ELR (cell line): ENCODE measurements around the gene MSANTD1.

Source experiments
- DNase-seq: peaks from one replicate; pipeline ENCODE4 v3.0.0-alpha.2; 2015; ENCODE audit warnings: low read depth

The MSANTD1 gene

GRCh38 chr4:3217266-3217665, 31.7 kb upstream of the MSANTD1 start:
- no peak for DNase-seq

- DNase-seq, result no peak
Measured at GRCh38 chr4:3217771-3218170, 31.2 kb upstream of the MSANTD1 start.

DNA sequence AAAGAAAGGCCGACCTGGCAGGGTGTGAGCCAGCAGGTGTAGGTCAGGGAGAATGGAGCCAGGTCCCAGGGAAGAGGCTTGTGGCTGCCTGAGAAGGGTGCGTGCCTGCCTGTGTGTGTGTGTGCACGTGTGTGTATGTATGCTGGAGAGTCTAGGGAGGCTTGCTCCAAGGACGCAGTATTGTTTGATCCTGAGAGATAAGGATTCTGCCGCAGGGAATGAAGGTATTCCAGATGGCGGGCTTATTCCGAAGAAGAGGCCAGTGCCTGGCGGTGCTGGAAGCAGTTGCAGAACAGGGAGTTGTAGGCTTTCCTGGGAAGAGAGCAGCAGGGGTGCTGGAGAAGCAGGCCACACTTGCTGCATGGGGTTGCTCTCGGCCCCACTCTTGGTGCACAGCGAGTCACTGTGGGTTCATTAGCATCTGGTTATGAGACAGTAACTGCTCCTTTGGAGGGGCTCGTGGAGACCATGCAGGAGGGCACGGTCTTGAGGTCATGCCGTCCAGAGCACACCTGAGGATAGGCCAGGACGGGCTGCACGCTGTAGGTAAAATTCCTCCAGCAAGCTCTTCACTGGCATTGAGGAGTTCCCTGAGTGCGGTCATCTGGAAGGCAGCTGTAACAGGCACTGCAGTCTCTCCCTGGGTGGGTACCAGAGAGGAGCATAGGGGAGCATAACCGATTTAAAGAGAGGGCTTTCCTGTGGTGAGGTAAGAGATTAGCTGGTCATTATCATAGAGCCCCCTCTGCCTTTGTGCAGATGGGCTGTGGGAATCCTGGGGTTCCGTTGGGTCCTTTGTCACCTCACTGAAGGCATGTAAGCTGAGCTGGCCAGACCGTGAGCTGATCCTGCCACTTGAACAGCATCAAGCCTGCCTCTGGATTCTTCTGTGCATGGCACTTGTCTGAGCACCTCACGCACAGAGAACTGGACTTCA, 29.9 kb upstream of the MSANTD1 start:
- no peak for DNase-seq

DNA sequence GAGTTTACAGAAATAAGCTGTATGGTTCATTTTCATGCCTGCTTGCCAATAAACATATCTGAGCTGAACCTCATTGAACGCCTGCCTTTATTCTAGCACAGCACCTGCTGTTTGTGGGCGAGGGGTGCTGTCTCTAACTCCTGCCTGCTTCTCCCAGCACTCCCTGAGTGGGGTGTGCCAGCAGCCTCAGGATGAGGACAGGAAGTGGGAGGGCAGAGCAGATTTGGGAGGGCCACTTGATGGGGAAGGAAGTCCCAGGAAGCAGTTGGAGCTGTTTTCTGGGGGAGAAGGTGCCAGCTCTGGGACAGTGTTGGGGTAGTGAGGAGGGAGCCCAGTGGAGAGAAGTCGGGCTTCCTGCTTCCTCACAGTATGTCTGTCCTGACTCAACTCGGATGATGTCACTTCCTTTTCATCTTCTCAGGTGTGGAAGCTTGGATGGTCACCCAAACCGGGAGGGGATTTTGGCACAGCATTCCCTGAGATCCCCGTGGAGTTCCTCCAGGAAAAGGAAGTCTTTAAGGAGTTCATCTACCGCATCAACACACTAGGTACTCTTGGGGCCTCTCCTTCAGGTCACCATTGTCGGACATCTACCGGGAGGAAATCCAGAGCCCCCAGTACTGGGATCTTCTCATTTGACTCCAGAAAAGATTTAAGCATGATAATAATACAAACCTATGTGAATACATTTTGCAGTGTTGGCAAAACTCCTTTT, 29.0 kb upstream of the MSANTD1 start:
- DNase-seq, result no peak

DNA sequence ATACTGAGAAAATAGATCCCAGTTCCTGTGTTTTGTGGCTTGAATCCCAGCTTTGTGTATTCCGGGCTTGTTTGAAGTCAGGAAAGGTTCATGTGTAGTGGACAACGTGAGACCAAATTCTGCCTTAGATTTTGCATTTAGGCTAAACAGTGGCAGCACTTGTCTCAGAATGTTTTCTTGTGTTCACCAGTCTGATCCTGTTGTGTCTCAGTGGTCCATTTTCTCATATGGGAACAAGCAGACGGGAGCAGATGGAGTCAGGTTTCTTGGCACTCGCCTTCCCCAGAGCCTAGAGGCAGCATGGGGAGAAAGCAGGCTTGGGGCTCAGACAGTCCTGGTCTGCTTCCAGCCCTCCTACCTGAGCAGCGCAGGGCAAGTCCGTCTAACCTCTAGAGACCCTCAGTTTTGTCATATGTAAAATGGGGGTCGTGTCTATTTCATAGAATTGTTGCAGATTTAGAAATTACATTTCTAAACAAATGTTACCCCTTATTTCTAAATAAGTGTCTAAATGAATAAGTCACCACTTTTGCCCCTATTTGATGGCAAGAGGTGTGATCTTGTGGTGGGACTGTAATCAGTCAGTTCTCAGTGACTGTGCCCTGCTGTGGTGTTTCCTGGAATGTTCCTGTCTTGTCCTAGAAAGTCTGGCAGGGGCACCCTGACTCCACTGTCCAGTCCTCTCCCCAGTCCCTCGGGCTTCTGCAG, 28.3 kb upstream of the MSANTD1 start:
- no peak for DNase-seq

DNA sequence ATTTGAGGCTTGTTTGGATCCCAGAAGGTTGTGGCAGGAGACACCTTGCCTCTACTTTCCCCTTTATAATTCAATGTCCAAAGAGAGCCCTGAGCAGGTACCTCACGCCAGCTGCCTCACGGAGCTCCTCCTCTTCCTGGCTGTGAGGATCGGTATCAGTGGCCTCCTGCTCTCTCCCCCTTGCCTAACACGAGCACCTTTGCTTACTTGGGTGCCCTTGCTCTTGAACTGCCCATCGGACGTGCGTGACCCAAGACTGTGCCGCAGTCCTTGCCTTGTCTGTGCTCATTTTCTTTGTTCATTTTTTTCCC, 27.8 kb upstream of the MSANTD1 start:
- DNase-seq, result no peak

- no peak for DNase-seq
Measured at GRCh38 chr4:3221996-3222395, 27.0 kb upstream of the MSANTD1 start.

DNA sequence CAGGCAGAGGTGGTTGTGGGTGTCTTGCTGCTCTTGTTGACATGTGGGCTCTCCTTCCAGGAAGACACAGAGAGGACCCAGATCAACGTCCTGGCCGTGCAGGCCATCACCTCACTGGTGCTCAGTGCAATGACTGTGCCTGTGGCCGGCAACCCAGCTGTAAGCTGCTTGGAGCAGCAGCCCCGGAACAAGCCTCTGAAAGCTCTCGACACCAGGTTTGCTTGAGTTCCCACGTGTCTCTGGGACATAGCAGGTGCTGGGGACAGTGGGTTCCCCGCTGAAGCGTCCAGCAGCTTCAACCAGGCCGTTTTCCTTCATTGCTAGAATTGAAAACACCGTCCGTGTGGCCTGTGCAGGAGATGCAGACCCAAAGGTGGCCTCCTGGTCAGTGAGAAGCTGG, 25.6 kb upstream of the MSANTD1 start:
- no peak for DNase-seq

DNA sequence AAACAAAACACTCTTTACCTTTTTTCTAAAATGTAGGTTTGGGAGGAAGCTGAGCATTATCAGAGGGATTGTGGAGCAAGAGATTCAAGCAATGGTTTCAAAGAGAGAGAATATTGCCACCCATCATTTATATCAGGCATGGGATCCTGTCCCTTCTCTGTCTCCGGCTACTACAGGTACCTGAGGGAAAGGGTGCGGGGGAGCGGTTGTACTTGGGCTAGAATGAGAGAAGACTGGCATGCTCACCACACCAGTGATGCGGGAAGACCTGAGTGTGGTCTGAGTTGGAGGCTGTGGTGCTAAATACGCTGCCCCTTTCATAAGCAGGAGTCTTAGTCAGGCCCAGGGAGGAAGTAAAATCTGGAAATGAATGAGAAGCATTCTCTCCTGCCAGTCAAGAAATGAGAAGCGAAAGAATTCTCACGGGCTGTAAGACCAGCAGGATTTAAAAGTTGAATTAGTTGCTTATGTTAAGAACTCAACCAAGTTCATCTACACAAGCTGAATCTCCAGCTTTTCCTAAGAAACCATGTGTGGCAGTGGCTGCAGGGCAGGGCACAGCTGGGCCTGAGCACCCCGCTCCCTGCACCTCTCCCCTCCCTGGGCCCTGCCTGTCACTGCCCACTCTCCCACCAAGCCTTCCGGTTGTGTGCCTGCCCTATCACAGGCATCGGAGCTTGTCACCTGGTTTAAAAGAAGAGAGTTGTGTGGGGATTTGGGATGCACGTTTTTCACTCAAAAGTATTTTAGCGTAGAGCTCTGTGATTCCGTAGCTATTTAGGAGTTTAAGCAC, 24.8 kb upstream of the MSANTD1 start:
- no peak for DNase-seq

GRCh38 chr4:3225071-3225850, 23.7 kb upstream of the MSANTD1 start:
- no peak for DNase-seq

DNA sequence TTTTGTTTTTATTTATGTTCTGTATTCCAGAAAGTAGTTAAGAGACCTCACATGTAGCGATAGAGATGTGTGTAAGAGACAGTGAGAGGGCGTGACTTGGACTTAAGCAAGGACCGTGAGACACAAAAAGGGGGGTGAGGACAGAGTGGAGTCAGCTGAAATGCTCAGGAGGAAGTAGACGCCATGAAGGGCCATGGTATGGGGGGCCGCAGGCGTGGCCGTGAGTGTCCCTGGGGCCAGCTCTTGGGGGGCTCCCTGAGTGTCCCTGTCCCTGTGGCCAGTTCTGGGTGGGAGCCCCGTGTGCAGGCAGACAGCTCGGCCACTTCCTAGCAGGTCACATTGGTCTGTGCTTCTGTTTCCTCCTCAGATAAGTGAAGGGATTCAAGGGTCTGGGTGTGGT, 23.0 kb upstream of the MSANTD1 start:
- DNase-seq, result no peak

GRCh38 chr4:3226467-3226866, 22.5 kb upstream of the MSANTD1 start:
- no peak for DNase-seq

GRCh38 chr4:3226944-3227343, 22.0 kb upstream of the MSANTD1 start:
- no peak for DNase-seq

- DNase-seq, result peak; percentile 32
Measured at GRCh38 chr4:3227878-3228675, 20.9 kb upstream of the MSANTD1 start.

GRCh38 chr4:3228881-3229280, 20.1 kb upstream of the MSANTD1 start:
- DNase-seq, result no peak

DNA sequence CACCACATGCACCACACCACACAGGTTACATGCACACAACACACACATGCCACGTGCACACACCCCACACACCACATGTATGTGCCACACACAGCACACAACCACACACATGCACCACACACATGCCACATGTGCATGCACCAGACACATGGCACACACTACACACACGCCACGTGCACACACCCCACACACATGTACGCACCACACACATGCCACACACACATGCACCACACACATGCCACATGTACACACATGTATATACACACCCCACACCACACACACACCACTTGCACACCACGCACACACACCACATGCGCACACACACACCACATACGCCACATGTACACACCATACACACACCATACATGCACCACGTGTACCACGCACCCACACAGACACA, 19.6 kb upstream of the MSANTD1 start:
- DNase-seq, result no peak

GRCh38 chr4:3229964-3230363, 19.0 kb upstream of the MSANTD1 start:
- no peak for DNase-seq

DNA sequence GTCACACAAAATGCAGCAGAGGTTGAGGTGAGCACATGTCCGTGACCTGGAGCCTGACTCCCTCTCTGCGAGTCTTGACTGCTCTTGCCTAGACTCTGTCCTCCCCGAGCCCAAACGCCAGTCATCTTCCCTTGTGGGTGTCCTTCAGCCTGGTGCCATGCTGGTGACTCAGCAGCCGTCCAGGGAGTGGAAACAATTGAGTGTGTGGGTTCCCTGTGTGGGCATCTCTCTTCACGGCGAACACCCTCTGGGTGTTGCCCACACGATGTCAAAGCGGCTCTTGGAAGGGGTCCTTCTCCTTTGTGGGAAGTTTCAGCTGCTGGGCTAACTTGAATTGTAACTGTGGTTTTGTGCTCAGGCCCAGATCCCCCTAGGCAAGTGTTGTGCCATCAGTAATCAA, 17.5 kb upstream of the MSANTD1 start:
- no peak for DNase-seq

GRCh38 chr4:3232001-3232400, 17.0 kb upstream of the MSANTD1 start:
- DNase-seq, result no peak

DNA sequence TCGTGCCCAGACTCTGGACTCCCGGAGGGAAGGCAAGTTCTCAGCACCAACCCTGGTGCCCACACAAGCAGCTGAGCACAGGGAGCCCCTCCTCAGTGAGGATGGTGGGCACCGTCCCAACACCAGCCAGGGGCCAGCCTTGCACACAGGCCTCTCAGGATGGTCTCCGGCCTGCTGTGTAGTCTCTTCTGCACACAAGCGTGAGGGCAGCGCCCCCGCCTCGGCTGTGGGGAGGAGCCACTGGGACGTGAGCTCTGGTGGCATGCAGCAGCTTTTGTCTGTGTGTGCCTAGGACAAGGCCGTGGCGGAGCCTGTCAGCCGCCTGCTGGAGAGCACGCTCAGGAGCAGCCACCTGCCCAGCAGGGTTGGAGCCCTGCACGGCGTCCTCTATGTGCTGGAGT, 16.1 kb upstream of the MSANTD1 start:
- no peak for DNase-seq
